Metanephros (tissue), 1 donor: ENCODE measurements around the gene COX7B2. TPM values are rescaled to one million over a fixed set of nuclear protein-coding genes. Genes with fewer than 3 reads are reported as not detected.

Source experiments
- total RNA-seq: library from RNA; depleted of rRNA; stranded (reverse); fragments of >200 nt; gene quantifications from one replicate; pipeline ENCODE4 v1.2.3, GENCODE V29; 2014

Gene COX7B2, protein sequence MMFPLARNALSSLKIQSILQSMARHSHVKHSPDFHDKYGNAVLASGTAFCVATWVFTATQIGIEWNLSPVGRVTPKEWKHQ
- total RNA-seq: not detected

GRCh38 chr4:46909078-46909477 is at the start of gene COX7B2:
Gene COX7B2 (minus strand): TSS chr4:46909245. CDS start chr4:46735192, 174,053 bp downstream.

Other genes with a start within 250 kb of the COX7B2 start
- gene GABRA4, start 84.3 kb upstream of the COX7B2 start, total RNA-seq: 0.12 TPM
- gene GABRB1, start 122.3 kb upstream of the COX7B2 start, total RNA-seq: 2.6 TPM